NOMO-1 treated with DMSO at 0.1 percent for 48 hours (cell line): ENCODE measurements around the gene SMARCA1.
"Not testable (repeated sequence)": the region's sequence is repeated elsewhere in the genome, so short reads cannot be mapped to it uniquely, and the experiment has no call there.

Source experiments
- DNase-seq: peaks from one replicate; lab custom pipeline; 2025; ENCODE audit not compliant: unreplicated experiment; lab: John Stamatoyannopoulos, UW

The SMARCA1 gene

GRCh38 chrX:129523079-129523911 lies at the start of gene SMARCA1:
TSS of gene SMARCA1 (minus strand) at chrX:129523490. CDS start at chrX:129523370, 120 bp downstream.
- no peak for DNase-seq

- DNase-seq = no peak
These were observed 49.1 kb upstream of the SMARCA1 start for GRCh38 chrX:129572422-129572821.

GRCh38 chrX:129568349-129568748 lies 45.1 kb upstream of the SMARCA1 start:
- no peak for DNase-seq

- no peak for DNase-seq
These were observed 42.8 kb upstream of the SMARCA1 start for GRCh38 chrX:129566073-129566472.

GRCh38 chrX:129565046-129565650 lies 41.9 kb upstream of the SMARCA1 start:
- DNase-seq = no peak

GRCh38 chrX:129564345-129564744 lies 41.1 kb upstream of the SMARCA1 start:
- not testable (repeated sequence) for DNase-seq

GRCh38 chrX:129561453-129561852 lies 38.2 kb upstream of the SMARCA1 start:
- no peak for DNase-seq

- no peak for DNase-seq
These were observed 36.5 kb upstream of the SMARCA1 start for GRCh38 chrX:129559783-129560182.

- no peak for DNase-seq
These were observed 34.7 kb upstream of the SMARCA1 start for GRCh38 chrX:129557844-129558480.

GRCh38 chrX:129556806-129557315 lies 33.6 kb upstream of the SMARCA1 start:
- DNase-seq = no peak

GRCh38 chrX:129554816-129555215 lies 31.5 kb upstream of the SMARCA1 start:
- not testable (repeated sequence) for DNase-seq

GRCh38 chrX:129553619-129554288 lies 30.5 kb upstream of the SMARCA1 start:
- peak; percentile 77 for DNase-seq

- DNase-seq = no peak
These were observed 25.8 kb upstream of the SMARCA1 start for GRCh38 chrX:129549124-129549523.

GRCh38 chrX:129545408-129545807 lies 22.1 kb upstream of the SMARCA1 start:
- no peak for DNase-seq

- no peak for DNase-seq
These were observed 21.5 kb upstream of the SMARCA1 start for GRCh38 chrX:129544780-129545179.

GRCh38 chrX:129540722-129541184 lies 17.5 kb upstream of the SMARCA1 start:
- DNase-seq = peak; percentile 46

- peak; percentile 48 for DNase-seq
These were observed 16.9 kb upstream of the SMARCA1 start, which contains the start of gene OCRL for GRCh38 chrX:129540068-129540653. TSS of gene OCRL (plus strand) at chrX:129540259. CDS start at chrX:129540440, 181 bp downstream.

GRCh38 chrX:129534816-129535578 lies 11.7 kb upstream of the SMARCA1 start:
- DNase-seq = no peak

- no peak for DNase-seq
These were observed 7.8 kb upstream of the SMARCA1 start for GRCh38 chrX:129531132-129531531.

- no peak for DNase-seq
These were observed 7.1 kb upstream of the SMARCA1 start for GRCh38 chrX:129530410-129530809.
